HG03342 (cell line): ENCODE results near the gene ARHGAP23.

Experiments
- ATAC-seq: cut with Tn5 transposase; IDR thresholded peaks from one replicate; pipeline ENCODE4 v1.9.1; 2021; ENCODE audit warnings: mild to moderate bottlenecking, moderate library complexity; ENCODE audit not compliant: unreplicated experiment

Gene ARHGAP23

DNA sequence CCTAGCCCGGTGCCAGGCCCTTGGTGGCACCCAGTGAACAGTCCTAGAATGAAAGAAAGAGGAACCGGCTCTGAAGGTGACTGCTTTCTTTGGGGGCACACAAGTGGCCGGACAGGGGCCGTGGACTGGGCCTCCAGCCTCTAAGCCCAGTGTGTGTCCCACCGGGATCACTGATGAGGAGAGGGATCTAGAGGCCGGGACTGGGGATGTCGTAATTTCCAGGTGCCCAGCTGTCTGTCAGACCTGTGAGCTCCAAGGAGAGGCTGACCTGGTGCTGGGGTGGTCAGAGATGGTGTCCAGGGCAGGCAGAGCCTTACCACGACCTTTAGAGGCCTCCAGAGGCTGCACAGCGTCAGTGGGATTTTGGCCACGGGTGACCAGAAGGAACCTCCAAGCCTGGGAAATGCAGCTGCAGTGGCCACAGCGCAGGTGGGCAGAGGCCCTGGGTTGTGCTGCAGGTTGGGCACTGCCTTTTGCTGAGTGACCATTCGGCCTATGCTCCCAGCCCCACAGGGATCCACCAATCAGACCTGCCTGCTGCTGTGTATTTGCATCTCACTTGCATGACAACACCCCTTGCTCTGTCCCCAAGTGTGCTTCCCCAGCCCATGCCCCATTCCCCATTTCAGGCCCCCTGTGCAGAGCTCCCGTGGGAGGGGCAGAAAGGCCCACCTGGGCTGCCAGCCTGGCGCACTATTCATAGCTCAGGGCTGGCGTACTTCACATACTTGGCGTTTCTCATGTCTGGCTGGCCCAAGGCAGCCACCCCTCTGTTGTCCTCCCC lies 12.5 kb downstream of the ARHGAP23 start:
- ATAC-seq = no peak

GRCh38 chr17:38441429-38442061 lies 13.3 kb downstream of the ARHGAP23 start:
- ATAC-seq = no peak

- ATAC-seq = no peak
Observed at GRCh38 chr17:38442548-38442947, 14.3 kb downstream of the ARHGAP23 start.

DNA sequence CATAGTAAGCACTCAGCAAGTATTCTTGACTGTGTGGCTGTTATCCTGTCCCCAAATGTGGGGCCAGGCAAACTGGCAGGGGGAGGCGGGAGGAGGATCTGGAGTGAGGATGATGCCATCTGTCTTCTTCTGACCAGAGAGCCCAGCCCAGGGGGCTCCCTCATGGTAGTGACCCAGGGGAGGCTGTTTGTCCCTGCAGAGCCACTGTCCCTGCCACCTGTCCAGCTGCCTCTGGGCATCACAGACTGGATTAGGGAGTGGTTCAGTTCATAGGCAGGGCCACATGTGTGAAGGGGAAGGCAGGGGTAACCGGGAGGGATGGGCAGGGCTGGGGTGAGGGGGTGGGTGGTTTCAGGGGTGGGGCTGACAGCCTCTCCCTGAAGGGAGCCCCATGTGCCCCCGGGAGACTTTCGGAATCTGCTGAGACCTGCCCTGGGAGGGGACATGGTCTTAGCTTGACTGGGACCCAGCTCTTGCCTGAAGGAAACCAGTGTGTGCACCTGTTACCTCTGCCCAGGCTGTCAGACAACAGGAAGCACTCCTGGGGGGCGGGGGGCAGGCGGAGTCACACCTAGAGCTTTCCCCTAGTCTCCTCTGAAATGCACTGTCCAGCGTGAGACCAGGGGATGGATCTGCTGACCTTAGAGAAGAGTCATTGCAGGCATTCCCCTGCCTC lies 15.2 kb downstream of the ARHGAP23 start:
- no peak for ATAC-seq

DNA sequence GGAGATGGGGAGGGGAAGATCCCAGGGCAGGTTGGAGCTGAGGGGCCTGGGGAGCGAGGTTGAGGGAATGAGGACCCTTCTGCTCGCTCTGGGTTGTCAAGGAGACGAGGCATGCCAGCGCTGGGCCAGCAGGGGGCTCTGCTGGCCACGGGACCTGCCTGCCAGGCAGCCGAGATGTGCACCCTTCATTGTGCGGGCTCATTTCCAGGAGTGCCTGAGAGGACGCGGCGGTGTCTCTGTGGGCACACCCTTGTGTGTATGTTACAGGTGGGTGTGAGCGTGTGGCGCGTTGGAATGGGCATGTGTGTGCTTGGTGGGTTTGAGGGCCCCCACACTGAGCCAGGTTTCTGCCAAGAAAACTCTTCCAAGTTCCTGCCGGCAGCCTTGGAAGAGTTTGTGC lies 15.9 kb downstream of the ARHGAP23 start:
- no peak for ATAC-seq

DNA sequence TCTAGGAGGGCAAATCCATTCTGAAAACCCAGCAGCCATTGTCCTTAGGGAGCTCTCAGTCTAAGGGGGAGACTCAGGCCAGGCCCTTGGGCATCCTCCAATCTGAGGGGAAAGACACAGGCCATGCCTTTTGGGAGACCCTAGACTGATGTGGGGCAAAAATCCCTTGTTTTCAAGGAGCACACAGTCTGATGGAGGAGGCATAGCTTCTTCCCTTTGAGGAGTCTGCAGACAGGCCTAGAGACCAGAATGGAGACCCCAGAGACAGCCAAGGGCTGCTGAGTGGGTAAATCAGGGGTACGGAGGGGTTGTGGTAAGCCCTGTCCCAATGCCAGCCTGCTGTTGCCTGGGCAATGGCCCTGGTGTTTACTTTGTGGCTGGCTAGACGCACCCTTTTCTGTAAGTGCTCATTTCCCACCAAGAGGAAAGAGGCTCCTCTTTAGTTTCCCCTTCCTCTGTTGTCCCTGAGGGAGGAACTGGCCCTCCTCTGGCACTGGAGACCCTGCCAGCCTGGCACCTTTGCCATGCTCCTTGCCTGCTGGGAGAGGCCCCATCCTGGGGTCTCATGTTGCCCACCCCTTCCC lies 19.3 kb downstream of the ARHGAP23 start:
- no peak for ATAC-seq

- ATAC-seq = no peak
Observed at GRCh38 chr17:38448208-38448771, 20.0 kb downstream of the ARHGAP23 start.

GRCh38 chr17:38449364-38449763 lies 21.1 kb downstream of the ARHGAP23 start:
- ATAC-seq = no peak

DNA sequence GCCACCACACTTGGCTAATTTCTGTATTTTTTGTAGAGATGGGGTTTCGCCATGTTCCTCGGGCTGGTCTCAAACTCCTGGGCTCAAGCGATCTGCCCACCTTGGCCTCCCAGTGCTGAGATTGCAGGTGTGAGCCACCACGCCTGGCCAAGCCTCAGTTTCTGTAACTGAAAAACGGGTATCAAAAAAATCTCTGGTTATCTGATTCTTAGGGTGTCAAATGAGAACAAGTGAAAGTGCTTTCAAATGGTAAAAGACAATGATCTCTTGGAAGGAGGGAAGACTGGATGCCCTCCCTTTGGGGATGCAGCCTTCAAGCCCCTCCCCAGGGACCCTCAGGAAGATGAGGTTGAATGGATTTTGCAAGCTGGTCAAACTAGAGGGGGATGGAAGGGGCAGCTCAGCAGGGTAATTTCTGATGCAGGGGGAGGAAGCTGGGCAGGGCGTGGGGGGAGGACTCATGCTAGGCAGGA lies 22.3 kb downstream of the ARHGAP23 start:
- no peak for ATAC-seq

GRCh38 chr17:38451030-38451839 lies 23.0 kb downstream of the ARHGAP23 start:
- no peak for ATAC-seq

GRCh38 chr17:38451840-38452529 lies 23.7 kb downstream of the ARHGAP23 start:
- ATAC-seq = no peak

- no peak for ATAC-seq
Observed at GRCh38 chr17:38452719-38453118, 24.5 kb downstream of the ARHGAP23 start.

DNA sequence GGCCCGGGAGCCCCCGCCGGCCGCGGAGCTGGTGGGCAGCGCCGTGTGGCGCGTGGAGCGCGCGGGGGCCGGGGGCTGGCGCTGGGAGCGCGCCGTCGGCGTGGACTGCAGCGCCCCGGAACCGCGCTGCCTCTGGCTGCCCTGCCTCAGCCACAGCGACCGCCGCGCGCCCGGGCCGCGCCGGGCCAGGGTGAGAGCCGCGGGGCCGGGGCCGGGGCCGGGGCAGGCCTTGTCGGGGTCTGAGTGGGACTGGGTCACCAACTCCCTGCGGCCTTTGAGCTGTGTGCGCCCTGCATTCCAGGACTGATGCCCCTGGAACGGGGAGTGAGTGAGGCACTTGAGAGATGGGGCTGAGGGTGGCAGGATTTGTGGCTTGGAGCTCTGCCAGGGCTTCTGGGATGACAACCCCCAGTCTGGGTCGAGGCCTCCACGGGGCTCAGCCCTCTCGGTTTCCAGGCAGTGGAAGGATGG lies 25.7 kb downstream of the ARHGAP23 start:
- ATAC-seq = no peak

DNA sequence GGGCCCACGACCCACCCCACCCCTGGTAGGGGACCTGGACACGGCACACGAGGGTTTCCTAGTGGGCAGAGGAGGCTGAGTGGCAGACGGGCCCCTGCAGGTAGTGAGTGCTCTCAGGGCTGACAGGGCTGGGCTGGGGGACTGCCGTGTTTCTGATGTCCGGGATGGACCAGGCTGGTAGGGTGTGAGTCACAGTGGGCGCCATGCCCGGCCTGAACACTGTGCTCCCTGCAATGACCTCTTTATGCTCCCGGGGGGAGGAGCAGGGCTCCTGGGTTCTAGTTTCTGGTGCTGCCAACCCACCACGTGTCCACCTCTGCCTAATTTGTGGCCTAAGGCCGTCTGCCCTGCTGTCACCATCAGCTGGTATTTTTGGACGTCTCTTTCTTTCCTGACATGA lies 26.3 kb downstream of the ARHGAP23 start:
- no peak for ATAC-seq

DNA sequence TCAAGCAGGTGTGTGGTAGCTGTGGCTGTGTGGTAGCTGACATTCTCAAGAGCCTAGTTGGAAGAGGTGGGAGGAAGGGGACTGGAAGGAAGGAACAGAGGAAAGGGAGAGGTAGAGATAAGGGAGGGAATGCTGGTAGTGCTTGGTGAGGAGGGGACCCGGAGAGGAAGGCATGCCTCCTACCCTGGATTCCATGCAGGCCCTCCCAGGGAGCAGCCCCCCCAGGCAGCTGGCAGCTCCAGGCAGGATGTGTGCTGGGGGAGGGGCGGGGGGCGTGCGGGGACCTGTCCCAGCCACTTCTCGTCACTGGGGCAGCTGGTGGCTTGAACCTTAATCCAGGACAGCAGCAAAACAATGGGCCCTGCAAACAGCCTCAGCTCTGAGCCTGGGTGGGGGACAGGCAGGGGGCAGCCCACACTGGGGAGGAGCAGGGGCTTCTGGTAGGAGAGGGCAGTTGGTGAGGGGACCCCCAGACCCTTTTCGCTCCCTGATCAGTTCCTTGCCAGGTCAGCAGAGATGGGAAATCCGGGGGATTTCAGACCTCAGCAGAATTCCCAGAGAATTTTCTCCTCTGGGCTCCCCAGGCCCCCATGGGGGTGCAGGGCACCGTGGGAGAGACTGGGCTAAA lies 27.1 kb downstream of the ARHGAP23 start:
- no peak for ATAC-seq

- ATAC-seq = no peak
Observed at GRCh38 chr17:38456031-38456815, 28.0 kb downstream of the ARHGAP23 start.

DNA sequence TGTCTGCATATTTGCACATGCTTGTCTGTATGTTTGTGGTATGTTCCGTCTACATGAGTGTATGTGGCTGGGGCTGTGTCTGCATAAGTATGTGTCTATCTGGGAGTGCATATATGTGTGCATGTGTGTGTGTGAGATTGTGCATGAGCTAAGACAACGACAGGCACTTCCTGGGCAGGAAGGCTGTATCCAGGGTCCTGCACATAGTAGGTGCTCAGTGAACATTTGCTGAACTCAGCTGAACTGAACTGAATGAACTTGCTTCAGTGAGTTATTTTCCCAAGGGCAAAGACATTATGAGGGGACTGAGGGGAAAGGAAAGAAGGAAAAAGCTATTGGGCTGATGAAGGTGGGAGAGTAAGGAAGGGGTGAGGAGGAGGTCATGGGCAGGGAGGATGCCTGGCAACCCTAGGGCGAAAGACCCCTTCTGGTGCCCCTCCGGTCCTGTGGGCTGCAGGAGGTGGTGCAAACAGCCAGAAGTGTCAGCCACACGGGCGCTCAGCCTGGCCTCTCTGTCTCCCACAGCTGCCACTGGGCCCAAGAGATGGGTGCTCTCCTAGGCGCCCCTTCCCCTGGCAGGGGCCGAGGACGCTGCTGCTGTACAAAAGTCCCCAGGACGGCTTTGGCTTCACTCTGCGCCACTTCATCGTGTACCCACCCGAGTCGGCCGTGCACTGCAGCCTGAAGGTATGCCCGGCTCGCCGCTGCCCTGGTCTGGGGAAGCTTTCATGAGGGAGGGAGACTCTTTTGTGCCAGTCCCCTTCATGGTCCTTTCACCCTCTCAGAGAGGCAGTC lies 29.5 kb downstream of the ARHGAP23 start:
- no peak for ATAC-seq

GRCh38 chr17:38458521-38458920 lies 30.3 kb downstream of the ARHGAP23 start:
- no peak for ATAC-seq
